Measurements from ENCODE around the gene GSTM4.

Gene GSTM4

DNA sequence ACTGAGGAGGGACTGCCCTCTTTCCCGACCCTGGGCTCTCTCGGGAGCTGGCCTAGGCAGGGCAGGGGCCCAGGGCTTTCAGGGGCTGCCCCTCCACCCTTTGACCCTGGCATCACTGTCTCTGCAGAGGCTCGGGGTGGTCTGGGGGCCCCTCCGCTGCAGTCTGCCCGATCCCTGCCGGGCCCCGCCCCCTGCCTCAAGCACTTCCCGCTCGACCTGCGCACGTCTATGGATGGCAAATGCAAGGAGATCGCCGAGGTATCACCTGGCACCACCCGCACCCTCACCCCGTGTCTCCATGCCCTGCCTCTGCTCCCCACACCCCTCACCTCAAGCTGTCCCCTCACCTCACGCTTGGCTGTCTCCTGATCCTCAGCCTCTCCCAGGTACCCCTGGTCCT lies 30.7 kb upstream of the GSTM4 start:
- no peak for DNase-seq (ENCODE audit: low spot score)

DNA sequence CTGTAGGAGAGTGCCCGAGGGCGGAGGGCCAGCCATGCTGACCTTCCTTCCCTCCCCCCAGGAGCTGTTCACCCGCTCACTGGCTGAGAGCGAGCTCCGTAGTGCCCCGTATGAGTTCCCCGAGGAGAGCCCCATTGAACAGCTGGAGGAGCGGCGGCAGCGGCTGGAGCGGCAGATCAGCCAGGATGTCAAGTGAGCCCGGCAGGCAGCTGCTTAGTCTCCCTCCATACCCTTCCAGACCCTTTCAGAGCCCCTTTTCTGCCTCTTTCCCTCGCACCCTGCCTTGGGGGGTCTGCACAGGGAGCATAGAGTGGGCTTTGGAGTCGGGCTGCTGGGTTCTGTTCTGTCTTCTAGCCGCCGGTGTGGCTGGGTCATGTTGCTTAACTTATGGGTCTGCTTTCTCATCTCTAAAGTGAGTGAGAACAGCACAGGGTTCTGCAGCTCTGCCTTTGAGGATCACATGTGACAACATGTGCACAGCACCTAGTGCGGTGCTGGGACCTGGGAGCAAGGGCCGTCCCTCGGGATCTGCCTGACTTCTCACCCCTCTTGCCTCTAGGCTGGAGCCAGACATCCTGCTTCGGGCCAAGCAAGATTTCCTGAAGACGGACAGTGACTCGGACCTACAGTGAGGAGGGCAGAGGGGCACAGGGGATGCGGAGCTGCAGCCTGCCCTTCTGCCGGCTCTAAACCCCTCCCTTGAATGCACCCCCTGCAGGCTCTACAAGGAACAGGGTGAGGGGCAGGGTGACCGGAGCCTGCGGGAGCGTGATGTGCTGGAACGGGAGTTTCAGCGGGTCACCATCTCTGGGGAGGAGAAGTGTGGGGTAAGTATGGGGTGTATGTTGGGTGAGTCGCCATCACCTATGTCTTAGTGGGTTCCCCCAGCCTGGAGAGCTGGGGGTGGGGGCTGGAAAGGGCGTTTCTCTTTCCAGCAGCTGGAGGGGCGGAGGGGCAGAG lies 30.0 kb upstream of the GSTM4 start:
- DNase-seq (ENCODE audit: low spot score): no peak

DNA sequence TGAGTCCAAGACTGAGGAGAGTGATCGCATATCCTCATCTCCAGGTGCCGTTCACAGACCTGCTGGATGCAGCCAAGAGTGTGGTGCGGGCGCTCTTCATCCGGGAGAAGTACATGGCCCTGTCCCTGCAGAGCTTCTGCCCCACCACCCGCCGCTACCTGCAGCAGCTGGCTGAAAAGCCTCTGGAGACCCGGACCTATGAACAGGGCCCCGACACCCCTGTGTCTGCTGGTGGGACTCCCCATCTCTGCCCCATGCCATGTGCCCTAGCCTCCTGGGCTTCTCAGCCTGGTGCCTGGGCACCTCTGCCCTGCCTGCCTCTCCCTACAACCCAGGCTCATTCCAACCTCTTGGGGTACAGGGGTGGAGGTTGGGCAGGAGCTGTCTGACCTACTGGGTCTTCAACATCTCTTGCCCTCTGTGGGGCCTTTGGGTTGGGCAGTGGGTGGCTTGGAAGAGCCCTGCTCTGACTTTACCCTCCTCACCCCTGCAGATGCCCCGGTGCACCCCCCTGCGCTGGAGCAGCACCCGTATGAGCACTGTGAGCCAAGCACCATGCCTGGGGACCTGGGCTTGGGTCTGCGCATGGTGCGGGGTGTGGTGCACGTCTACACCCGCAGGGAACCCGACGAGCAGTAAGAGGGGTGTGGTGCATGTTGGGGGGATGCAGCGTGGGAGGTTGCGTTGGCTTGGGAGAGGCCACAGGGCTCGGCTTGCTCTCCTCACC lies 29.1 kb upstream of the GSTM4 start:
- DNase-seq (ENCODE audit: low spot score): no peak

DNA sequence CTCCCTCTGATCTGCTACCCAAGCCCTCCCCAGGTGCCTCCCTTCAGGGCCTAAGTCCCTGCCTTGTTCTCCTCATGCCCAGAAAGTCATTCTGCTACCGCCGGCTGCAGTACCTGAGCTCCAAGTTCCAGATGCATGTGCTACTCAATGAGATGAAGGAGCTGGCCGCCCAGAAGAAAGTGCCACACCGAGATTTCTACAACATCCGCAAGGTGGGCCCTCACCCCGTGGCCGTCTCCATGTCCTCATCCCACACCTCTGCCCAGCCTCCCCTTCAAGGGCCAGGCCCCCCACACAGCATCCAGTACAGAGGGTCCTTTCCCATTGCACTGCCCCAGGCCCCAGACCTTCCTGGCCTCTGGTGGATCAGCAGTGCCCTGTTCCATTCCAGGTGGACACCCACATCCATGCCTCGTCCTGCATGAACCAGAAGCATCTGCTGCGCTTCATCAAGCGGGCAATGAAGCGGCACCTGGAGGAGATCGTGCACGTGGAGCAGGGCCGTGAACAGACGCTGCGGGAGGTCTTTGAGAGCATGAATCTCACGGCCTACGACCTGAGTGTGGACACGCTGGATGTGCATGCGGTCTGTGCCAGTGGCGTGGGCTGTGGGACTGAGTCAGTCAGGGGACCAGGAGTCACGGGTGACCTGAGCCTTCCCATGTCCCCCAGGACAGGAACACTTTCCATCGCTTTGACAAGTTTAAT lies 28.1 kb upstream of the GSTM4 start:
- DNase-seq (ENCODE audit: low spot score): no peak

DNA sequence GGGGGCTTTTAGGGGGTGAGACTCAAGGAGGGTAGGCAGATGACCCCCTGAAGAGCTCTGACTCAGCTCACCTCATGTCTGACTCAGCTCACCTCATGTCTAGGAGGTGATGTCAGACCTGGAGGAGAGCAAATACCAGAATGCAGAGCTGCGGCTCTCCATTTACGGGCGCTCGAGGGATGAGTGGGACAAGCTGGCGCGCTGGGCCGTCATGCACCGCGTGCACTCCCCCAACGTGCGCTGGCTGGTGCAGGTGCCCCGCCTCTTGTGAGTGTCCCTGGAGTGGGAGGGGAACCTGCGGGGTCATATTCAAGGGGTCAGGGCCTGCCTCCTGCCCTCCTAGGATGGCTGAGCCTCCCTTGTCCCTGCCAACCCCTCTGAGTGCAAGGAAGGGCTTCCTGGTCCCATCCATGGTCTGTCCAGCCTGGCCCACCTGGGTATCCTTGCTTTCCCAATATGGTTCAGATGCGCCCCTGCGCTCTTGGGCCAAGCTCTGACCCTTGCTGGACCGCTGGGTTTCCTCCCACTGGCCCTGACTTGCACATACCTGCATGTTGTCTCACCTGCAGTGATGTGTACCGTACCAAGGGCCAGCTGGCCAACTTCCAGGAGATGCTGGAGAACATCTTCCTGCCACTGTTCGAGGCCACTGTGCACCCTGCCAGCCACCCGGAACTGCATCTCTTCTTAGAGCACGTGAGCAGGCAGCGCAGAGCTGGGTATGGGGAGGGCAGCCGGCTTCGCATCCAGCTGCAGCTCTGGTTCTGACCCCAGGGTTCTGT lies 27.2 kb upstream of the GSTM4 start:
- no peak for DNase-seq (ENCODE audit: low spot score)

DNA sequence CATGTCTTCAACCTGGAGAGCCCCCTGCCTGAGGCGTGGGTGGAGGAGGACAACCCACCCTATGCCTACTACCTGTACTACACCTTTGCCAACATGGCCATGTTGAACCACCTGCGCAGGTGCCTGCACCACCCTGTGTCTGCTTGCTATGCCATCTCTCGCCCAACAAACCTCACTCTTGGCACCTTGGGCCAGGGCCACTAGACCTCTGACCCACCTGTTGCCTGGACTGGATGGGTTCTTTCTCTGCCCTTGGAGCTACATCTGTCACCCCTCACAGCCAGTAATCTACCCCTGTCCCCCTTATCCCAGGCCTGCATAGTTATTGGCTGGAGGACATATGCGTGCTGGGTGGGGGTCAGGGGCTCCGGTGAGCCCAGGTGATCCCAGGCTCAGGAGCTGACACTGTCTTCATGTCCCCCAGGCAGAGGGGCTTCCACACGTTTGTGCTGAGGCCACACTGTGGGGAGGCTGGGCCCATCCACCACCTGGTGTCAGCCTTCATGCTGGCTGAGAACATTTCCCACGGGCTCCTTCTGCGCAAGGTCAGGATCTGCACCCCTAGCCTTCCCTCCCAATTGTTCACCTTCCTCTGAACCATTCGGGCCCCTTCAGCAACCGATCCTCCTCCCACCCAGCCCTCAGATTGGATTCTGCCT lies 26.4 kb upstream of the GSTM4 start:
- no peak for DNase-seq (ENCODE audit: low spot score)

DNA sequence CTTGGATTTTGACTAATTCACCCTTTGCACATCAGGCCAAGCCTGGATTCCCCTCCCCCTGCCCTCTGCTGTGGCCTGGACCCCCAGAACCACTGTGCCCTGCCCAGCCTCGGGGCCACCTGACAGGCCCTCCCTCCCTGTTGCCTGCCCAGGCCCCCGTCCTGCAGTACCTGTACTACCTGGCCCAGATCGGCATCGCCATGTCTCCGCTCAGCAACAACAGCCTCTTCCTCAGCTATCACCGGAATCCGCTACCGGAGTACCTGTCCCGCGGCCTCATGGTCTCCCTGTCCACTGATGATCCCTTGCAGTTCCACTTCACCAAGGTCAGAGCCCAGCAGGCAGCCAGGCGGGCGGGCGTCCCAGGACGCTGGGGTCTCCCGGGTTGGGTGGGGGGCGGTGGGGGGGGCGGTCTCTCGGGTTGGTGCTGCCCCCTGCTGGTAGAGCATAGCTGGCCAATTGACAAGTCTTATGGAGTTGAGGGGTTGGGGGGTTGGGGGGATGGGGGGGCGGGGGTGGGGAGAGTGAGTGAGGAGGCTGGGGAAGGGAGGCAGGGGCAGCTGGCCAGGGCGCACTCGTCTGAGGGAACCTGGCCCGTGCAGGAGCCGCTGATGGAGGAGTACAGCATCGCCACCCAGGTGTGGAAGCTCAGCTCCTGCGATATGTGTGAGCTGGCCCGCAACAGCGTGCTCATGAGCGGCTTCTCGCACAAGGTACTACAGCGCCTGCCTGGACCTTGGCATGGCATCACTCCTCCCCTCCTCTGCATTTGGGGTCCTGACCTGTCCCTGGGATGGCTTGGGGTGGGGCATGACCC lies 25.6 kb upstream of the GSTM4 start:
- no peak for DNase-seq (ENCODE audit: low spot score)

DNA sequence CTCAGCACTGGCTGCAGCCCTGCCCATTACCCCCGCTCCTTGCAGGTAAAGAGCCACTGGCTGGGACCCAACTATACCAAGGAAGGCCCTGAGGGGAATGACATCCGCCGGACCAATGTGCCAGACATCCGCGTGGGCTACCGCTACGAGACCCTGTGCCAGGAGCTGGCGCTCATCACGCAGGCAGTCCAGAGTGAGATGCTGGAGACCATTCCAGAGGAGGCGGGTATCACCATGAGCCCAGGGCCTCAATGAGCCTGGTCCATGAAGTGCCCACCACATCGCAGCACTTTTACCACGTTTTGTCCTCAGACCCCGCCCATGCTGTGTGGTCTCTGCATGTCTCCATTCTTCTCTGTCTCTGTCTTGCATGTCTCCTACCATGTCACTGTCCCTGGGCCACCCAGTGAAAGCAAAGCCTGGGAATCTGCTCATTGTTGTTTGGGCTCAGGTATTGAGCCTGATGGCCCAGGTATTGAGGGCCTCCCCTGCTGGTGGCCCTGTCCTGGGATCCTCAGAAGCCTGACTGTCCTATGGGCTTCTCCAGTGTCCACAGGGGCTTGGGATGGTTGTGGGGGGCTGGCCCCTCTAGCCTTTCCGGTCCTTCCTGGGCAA lies 24.9 kb upstream of the GSTM4 start:
- no peak for DNase-seq (ENCODE audit: low spot score)

DNA sequence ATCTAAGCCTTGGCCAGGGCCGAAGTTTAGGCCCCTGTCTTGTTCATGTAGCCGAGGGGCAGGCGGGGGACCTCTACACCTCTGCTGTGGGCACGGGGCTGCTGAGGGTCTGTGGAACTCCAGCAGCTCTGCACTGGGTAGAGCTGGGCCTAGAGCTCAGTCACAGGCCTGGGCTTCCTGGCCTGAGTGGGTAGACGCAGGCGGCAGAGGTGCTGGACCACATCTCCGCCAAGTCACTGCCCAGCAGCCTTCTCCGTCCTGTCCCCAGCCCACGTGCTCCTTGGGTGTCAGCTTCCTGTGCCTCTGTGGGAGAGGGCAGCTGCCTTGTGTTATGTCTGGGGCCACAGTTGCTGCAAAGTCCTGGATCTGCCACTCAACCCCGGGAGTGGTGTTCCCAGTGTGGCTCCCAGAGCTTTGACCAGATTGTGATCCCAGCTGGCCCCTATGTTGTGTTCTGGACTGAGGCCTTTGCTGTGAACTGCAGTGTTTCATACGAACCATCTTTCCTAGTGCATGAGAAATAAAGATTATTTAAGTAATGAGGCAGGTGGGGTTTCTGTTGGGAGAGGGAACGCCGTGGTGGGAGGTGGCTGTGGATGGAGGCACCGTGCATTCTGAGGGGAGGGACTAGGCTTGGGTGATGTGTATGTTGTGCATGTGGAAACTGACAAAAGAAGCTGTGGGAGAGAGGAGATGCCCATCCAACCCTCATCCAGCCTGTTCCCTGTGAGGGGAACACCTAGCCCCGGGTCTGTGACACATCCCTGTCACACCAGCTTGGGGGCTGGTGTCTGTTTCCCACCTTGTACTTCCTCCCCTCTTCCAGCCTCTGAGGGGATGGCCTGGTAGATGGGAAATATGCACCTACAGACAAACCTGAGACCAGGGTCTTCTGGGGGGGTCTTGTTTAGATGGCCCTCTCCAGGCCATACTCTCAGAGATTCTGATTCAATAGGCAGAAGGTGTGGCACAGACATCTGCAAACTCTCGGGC lies 24.1 kb upstream of the GSTM4 start:
- DNase-seq (ENCODE audit: low spot score): no peak

DNA sequence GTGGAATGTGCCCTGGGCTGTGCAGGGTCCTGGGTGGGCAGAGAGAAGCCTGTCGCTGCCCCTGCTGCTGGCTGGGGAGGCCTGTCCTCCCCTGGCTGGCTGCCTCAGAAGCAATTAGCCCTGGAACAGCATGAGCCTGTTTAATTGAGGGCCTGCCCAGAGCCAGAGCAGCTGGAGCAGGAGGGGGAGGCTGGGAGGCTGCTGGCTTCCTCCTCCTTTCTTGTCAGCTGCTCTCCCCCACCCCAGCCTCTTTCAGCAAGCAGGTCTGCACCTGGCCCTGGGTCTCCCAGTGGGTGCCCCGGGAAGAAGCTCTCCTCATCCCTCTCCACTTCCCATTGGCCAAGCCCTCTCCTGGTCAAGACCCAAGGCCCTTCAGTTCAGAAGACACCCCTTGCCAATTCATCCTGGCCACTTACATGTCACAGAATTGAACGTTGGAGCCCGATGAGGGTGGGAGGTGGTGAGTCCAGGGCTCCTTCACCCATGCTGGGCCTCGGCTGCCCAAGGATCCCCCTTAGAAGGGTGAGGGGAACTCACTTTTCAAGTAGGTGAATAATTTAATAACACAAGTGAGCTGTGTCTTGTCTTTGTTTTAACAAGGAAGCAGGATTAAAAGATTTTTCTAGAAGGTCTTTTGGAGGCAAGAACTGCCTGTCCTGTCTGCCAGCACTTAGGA lies 23.1 kb upstream of the GSTM4 start:
- DNase-seq (ENCODE audit: low spot score): no peak

DNA sequence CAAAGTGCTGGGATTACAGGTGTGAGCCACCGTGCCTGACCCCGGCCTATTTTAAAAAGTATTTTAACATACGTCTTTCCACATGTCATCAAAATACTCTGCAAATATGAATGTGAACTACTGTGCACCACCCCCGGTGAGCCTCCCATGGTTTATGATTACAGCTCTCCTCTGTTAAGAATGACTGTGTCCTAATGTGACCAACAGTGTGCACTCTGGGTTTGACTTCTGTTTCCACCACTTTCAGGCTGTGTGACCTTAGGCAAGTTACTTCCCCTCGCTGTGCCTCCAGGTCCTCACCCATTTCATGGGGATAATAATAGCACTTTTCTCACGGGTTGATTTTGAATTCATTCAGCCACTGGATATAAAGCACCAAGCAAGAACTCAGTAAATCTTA lies 21.6 kb upstream of the GSTM4 start:
- no peak for DNase-seq (ENCODE audit: low spot score)

DNA sequence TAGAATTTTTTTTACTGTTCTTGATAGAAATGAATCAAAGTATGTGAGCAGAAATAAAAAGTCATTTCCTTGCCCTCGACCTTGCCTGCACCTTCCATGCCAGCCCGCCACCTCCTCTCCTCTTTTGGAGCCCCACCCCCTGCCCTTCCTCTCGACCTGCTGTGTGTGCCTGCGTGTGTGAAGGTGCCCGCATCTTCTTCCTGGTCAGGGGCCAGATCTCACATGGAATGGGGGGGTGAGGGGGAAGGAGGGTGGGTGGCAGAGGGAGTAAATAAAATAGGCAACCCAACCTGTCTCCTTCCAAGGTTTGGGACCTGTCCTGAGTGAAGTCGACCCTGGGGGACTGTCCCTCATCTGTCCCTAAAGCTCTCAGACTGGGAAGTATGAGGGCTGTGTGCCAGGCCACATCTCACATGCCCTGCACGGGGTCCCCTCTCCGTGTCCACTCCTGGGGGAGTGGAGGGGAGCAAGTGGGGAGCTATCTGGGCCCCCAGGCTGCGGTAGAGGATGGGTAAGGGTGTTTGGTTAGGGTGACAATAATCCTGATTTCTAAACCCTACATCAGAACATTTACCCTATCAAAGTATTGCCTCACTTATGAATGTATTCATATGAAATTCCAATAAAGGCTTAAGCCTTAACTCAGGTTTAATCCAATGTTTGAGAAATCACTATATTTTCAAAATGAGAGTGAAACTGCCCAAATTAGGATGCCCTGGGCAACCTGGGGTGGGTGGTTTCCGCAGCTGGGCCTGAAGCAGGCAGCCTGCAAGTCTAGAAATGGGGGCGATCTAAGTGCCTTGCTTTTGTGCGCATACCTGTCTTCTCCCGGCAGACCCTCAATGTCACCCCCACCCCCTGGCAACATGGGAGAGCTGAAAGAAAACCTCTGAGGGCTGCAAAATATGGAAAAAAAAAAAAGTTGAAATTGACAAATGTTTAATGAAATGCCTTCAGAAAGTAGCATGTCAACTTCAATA lies 20.8 kb upstream of the GSTM4 start:
- DNase-seq (ENCODE audit: low spot score): no peak

DNA sequence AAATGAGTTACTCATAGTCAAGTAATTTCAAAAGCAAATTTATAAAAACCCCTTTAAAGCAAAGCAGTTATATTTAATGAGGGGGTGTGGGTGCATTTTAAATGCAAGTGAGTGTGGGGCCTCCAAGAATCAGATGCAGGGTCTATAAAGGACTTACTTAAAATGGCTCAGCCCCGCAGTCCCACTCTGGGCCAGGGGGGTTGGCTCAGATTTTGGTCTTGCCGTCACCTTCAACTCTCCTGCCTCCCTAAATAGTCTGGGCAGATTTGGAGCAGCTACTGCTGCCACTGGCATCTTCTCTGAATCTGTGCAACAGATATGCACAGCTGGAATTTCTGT lies 20.1 kb upstream of the GSTM4 start:
- no peak for DNase-seq (ENCODE audit: low spot score)

DNA sequence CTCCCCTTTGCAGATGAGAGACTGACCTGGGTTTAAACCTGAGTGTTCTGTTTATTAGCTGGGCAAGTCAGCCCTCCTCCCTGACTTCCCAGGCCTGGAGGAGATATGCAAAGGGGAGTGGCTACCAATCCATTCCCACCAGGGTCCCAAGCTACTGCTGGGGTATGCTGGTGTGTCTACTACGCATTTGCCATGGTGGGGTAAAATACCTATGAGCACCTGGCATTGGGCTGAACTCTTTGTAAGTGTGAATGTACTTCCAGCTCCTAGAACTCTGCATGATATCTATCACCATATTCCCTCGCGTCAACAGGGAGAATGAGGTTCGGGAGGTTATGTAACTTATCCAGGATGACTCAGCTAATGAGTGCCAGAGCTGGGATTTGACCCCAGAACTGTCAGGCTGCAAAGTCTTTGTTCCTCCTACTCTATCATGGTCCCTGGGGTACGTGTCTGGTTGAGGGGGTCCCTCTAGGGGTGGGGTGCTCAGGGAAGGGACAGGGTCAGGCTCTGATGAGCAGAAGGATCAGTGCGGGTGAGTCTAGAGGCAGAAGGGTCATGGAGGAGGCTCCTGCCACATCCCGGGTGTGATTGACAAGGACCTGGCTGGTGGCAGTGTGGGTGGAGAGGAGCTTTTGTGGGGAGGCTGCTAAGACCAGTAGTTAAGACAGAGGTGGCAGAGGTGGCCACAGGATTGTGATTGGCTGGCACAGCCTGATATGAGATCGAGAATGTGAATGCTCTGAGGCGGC lies 19.5 kb upstream of the GSTM4 start:
- DNase-seq (ENCODE audit: low spot score): no peak

DNA sequence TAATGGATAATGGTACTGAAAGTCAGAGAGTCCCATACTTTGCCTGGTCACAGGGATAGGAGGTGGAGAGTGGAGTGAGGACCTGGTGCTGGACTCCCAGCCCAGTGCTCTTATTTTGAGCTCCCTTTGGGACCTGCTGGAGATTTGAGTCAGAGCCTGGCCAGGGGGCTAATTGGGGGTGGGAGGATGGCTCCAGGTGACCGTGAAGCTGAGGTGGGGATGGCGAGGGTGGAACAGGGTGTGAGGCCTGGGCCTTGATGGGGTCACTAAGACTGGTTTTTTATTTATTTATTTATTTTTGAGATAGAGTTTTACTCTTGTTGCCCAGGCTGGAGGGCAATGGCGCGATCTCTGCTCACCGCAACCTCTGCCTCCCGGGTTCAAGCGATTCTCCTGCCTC lies 18.5 kb upstream of the GSTM4 start:
- no peak for DNase-seq (ENCODE audit: low spot score)

DNA sequence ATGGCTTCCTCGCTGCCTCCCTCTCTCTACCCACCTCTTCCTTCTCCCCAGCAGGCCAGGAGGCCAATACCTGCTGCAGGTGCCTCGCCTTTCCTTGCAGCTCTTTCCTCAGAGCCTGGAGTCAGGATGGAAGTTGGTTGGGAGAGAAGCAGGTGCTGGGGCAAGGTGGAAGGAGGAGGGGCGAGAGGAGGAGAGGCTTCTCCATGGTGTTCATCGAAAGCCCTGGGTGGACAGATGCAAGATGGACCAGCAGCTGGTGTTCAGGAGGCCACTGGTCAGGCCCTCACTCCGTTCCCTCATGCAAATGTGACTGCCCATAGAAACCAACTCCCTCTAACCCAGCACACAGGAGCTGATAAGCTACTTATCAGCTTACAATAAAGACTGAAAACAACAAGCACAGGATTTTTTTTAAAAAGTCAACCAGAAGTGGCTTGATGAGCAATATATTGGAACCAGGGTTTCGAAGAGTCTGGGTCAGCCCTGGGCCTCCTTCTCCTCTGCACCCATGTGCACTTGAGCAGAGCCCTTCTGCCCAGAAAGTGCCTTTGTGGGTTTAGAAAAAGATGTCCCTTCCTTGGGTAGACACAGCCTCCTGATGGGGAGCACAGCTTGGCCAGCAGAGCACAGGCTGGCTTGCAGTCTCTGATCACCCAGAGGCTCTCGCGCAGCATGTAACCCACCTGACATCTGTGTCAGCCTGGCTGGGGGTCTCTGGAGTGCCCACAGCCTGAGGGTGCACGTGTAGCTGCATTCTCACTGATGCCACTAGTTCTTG lies 16.6 kb upstream of the GSTM4 start:
- no peak for DNase-seq (ENCODE audit: low spot score)
